BJ (cell line): ENCODE data around the gene MAPK11. TPM values are rescaled to one million over a fixed set of nuclear protein-coding genes. Genes with fewer than 3 reads are reported as not detected.

ENCODE experiments used
- CTCF ChIA-PET: fragments of 350-600 bp; formaldehyde crosslinking; extraction: SDS; loops from one replicate; lab custom pipeline; 2021; ENCODE audit warnings: antibody characterized with exemption, inconsistent platforms; lab: Yijun Ruan, JAX
- POLR2A ChIA-PET: fragments of 300-600 bp; sonication (Branson Sonifier 250); formaldehyde crosslinking; extraction: SDS; loops from one replicate; lab custom pipeline; 2021; ENCODE audit warnings: antibody characterized with exemption; lab: Charles Lee
- DNase-seq: peaks from one replicate; pipeline ENCODE4 v3.0.0-alpha.2; 2011; ENCODE audit warnings: low read depth
- H3K27me3 ChIP-seq: 2 replicates; pipeline ENCODE4 v1.6.0; 2011; ENCODE audit warnings: low read length; ENCODE audit not compliant: control insufficient read depth, insufficient read depth
- H3K36me3 ChIP-seq: 2 replicates; pipeline ENCODE4 v1.5.1; 2011; ENCODE audit warnings: low read length; ENCODE audit not compliant: control insufficient read depth, insufficient read depth
- H3K4me3 ChIP-seq: 2 replicates; pipeline ENCODE4 v1.5.1; 2011; ENCODE audit warnings: low read depth, mild to moderate bottlenecking, control low read depth, low read length
- CTCF ChIP-seq: IDR thresholded peaks from 2 replicates; pipeline ENCODE4 v1.5.1; 2011; ENCODE audit warnings: low read depth, mild to moderate bottlenecking, control low read depth, inconsistent platforms, low read length, moderate library complexity; ENCODE audit not compliant: insufficient read depth
- polyA plus RNA-seq: library from polyadenylated mRNA; depleted of rRNA; stranded (reverse); fragments of >200 nt; gene quantifications from 2 replicates; pipeline ENCODE4 v1.2.3, GENCODE V29; 2011

Gene MAPK11
- polyA plus RNA-seq, 1 experiment = 19.6 TPM

GRCh38 chr22:50310949-50311444 lies 40.8 kb upstream of the MAPK11 start:
- H3K4me3 ChIP-seq = no peak overlapping the region
- TF ChIP-seq CTCF = no peak
- H3K36me3 ChIP-seq = peaks cover 3% of the 10 kb centered on the region
- no peak for DNase-seq
- CTCF ChIA-PET = interaction anchor here (0.6 to 1.6 kb wide), 2 partner anchors 9 to 15 kb away, joined by 3 to 5 read pairs; no protein-coding TSS in a partner anchor
- POLR2A ChIA-PET = no interaction called here
- no peaks in the 10 kb centered on the region for H3K27me3 ChIP-seq

DNA sequence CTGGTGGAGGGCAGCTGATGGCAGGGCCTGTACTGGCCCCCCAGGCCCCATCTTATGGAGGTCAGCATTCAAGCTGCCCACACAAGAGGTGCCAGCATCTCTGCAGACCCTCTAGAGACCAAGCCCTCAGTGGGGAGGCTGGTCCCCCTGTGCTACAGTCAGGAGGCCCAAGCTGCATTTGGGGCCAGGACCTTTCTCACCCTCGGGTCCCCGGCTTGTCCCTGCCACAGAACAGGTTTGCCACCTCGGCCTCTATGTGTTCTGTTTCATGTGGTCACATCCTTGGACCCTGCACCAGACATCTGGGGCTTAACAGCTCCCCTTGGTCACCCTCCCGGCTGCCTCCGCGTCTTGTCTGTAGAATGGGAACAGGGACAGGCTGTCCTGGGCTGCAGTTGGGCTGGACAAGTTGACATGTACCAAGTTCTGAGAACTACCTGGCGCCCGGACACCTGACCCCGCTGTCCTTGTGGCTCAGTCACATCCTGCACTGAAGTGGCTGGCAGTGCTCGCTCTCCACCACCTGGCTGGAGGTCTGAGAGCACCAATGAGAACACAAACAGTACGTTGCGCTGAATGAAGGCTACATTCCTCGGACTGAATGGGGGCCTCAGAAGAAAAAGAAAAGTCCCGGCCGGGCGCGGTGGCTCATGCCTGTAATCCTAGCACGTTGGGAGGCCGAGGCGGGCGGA lies 40.0 kb upstream of the MAPK11 start:
- CTCF ChIA-PET = interaction anchor here (1.1 to 7.4 kb wide), 6 partner anchors 10 to 69 kb away, joined by 3 to 36 read pairs (median 4); partner anchors contain the start of gene DENND6B
- Histone ChIP-seq H3K27me3 (no peaks in the 10 kb centered on the region), H3K36me3 (peaks cover 7% of the 10 kb centered on the region), H3K4me3 (no peak overlapping the region)
- TF ChIP-seq CTCF = no peak
- no peak for DNase-seq
- POLR2A ChIA-PET = no interaction called here

DNA sequence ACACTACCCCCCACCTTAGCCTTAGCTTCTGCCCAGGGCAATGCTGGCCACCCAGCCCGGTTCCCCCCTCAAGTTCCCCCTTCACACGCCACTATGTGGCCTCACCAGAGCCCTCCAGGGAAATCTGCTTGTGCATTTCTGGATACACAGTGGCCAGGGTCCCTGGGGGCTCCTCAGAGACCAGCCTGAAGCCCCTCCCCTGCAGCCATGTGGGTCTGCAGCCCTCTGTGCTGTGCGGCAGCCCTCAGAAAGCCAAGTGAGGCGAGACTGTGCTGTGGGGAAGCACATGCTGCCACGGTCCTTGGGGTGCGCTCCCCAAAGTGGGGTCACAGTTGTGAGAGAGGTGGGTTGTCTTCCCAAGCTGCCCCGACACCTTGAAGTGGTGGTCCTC lies 39.4 kb upstream of the MAPK11 start:
- no peak for DNase-seq
- H3K36me3 ChIP-seq = peaks cover 13% of the 10 kb centered on the region
- no peak for TF ChIP-seq CTCF
- ChIA-PET POLR2A (interaction anchor here (0.7 kb wide), 1 partner anchor 129 kb away, joined by 25 read pairs; no protein-coding TSS in a partner anchor), CTCF (interaction anchor here (1.1 to 7.4 kb wide), 8 partner anchors 11 to 69 kb away, joined by 3 to 36 read pairs (median 5); partner anchors contain the start of gene DENND6B)
- no peaks in the 10 kb centered on the region for H3K27me3 ChIP-seq
- no peak overlapping the region for H3K4me3 ChIP-seq

GRCh38 chr22:50308986-50309600 lies 38.9 kb upstream of the MAPK11 start:
- Histone ChIP-seq H3K36me3 (peaks cover 13% of the 10 kb centered on the region), H3K4me3 (no peak overlapping the region), H3K27me3 (no peaks in the 10 kb centered on the region)
- ChIA-PET POLR2A (interaction anchor here (0.7 kb wide), 2 partner anchors 48 to 129 kb away, joined by 4 to 25 read pairs; no protein-coding TSS in a partner anchor), CTCF (interaction anchor here (0.9 to 7.4 kb wide), 9 partner anchors 11 to 68 kb away, joined by 3 to 36 read pairs (median 5); partner anchors contain the start of gene DENND6B)
- no peak for TF ChIP-seq CTCF
- DNase-seq = no peak

DNA sequence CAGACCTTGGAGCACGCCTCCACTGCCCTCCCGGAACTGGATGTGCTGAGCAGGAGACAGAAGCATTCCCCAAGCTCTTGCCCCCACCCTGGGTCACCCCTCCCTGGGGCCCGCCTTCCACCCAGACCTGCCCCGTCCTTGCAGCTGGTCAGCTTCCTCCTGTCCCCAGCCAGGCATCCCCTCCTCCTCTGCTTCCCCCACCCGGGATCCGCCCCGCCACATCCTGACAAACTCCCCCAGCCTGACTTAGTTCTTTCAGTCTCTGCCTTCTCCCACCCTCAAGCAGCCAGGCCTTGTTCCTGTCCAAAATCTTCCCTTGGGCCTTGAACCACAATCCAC lies 38.4 kb upstream of the MAPK11 start:
- ChIA-PET CTCF (interaction anchor here (0.9 to 7.4 kb wide), 4 partner anchors 16 to 36 kb away, joined by 3 to 36 read pairs (median 5); partner anchors contain the start of gene DENND6B), POLR2A (interaction anchor here (0.6 to 0.7 kb wide), 3 partner anchors 17 to 48 kb away, joined by 3 to 5 read pairs (median 4); partner anchors contain the start of gene MAPK11)
- Histone ChIP-seq H3K36me3 (peaks cover 15% of the 10 kb centered on the region), H3K4me3 (no peak overlapping the region), H3K27me3 (no peaks in the 10 kb centered on the region)
- peak; percentile 57 for DNase-seq
- TF ChIP-seq CTCF = no peak
